Activated CD8-positive, alpha-beta memory T cell treated with anti-CD3 and anti-CD28 coated beads, Interleukin-2, amount 10 ng/mL, durations not matched to agents 7 days and 5 days (primary cell): Measurements from ENCODE around the gene EVX2. TPM values are rescaled to one million over a fixed set of nuclear protein-coding genes. Genes with fewer than 3 reads are reported as not detected.
A peak's percentile ranks its signal among the peaks of the same experiment; 100 is the strongest.

Experiments
- ATAC-seq: fragments of 150-1000 bp; cut with Tn5 transposase; one replicate; pipeline ENCODE4 v1.10.0; 2021; ENCODE audit warnings: moderate library complexity
- CTCF ChIA-PET: fragments of 350-600 bp; sonication (Branson Sonifier 250); formaldehyde crosslinking; loops from one replicate; lab custom pipeline; 2021; ENCODE audit warnings: antibody characterized with exemption; lab: Charles Lee
- DNase-seq: peaks from one replicate; pipeline ENCODE4 v3.0.0-alpha.2; 2020
- H3K27ac Mint-ChIP-seq: one replicate; pipeline ENCODE4 v1.8.0; 2021; ENCODE audit warnings: mild to moderate bottlenecking, mixed read lengths
- H3K27me3 Mint-ChIP-seq: one replicate; pipeline ENCODE4 v1.8.0; 2021; ENCODE audit warnings: mixed read lengths
- H3K36me3 Mint-ChIP-seq: one replicate; pipeline ENCODE4 v1.8.0; 2021; ENCODE audit warnings: mild to moderate bottlenecking, mixed read lengths
- H3K4me1 Mint-ChIP-seq: one replicate; pipeline ENCODE4 v1.8.0; 2021; ENCODE audit warnings: mixed read lengths
- H3K4me3 Mint-ChIP-seq: one replicate; pipeline ENCODE4 v1.8.0; 2021; ENCODE audit warnings: mild to moderate bottlenecking, moderate library complexity, mixed read lengths
- H3K9me3 Mint-ChIP-seq: one replicate; pipeline ENCODE4 v1.8.0; 2022; ENCODE audit warnings: low read depth, mixed read lengths
- total RNA-seq, 2 experiments: library from RNA; stranded (reverse); gene quantifications; one replicate each; pipeline ENCODE4 v1.2.3, GENCODE V29; 2021

EVX2 gene
- total RNA-seq, 2 experiments from 2014 or later, result not detected

DNA sequence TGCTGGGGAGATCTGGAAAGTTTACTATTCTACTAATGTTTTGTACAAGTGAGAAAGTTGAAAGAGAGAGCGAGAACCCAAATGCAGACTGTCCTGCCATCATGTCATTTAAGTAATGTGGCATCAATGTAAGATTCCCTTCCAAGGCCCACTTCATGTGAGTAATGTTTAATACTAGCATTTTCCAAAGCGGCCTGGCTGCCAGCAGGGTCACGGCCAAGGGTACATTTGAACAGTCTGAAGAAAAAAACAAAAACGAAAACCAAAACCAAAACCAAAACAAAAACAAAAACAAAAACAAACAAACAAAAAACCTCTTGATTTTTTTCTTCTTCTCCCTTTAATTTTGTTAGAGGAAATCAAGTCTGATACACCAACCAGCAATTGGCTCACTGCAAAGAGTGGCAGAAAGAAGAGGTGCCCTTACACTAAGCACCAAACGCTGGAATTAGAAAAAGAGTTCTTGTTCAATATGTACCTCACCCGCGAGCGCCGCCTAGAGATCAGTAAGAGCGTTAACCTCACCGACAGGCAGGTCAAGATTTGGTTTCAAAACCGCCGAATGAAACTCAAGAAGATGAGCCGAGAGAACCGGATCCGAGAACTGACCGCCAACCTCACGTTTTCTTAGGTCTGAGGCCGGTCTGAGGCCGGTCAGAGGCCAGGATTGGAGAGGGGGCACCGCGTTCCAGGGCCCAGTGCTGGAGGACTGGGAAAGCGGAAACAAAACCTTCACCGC, 35.0 kb upstream of the EVX2 start:
- ATAC-seq (no peak), DNase-seq (no peak)
- H3K36me3 Mint-ChIP-seq, result no peaks in the 10 kb centered on the region
- no peak overlapping the region for H3K4me3 Mint-ChIP-seq
- H3K4me1 Mint-ChIP-seq, result peaks cover 4% of the 10 kb centered on the region
- H3K9me3 Mint-ChIP-seq, result peaks cover 1% of the 10 kb centered on the region
- no peak overlapping the region for H3K27ac Mint-ChIP-seq
- CTCF ChIA-PET, result no interaction called here
- H3K27me3 Mint-ChIP-seq, result peaks cover 91% of the 10 kb centered on the region

GRCh38 chr2:176117823-176118371, 34.1 kb upstream of the EVX2 start:
- Mint-ChIP-seq H3K36me3 (no peaks in the 10 kb centered on the region), H3K4me1 (peaks cover 4% of the 10 kb centered on the region), H3K27me3 (peaks cover 93% of the 10 kb centered on the region), H3K27ac (no peak overlapping the region), H3K9me3 (peaks cover 1% of the 10 kb centered on the region), H3K4me3 (no peak overlapping the region)
- DNase-seq (no peak), ATAC-seq (no peak)
- CTCF ChIA-PET, result no interaction called here

DNA sequence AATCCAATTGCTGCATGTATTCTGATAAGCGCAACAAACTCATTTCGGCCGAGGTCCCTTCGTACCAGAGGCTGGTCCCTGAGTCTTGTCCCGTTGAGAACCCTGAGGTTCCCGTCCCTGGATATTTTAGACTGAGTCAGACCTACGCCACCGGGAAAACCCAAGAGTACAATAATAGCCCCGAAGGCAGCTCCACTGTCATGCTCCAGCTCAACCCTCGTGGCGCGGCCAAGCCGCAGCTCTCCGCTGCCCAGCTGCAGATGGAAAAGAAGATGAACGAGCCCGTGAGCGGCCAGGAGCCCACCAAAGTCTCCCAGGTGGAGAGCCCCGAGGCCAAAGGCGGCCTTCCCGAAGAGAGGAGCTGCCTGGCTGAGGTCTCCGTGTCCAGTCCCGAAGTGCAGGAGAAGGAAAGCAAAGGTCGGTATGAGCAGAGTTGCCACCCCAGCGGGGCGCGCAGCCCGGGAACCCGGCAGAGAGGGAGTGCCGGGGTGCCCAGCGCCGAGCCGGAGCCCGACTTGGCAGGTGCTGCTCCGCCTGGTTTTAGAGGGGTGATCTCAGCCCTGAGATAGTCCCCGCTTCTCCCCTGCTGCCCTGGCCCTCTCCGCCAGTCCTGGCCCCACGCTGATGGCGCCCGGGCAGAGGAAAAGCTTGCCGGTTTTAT, 33.5 kb upstream of the EVX2 start:
- Mint-ChIP-seq H3K36me3 (no peaks in the 10 kb centered on the region), H3K4me1 (peaks cover 4% of the 10 kb centered on the region), H3K9me3 (peaks cover 1% of the 10 kb centered on the region), H3K27me3 (peaks cover 96% of the 10 kb centered on the region), H3K27ac (no peak overlapping the region), H3K4me3 (no peak overlapping the region)
- CTCF ChIA-PET, result interaction anchor here (0.7 kb wide), 1 partner anchor 13 kb away, joined by 3 read pairs; no protein-coding TSS in a partner anchor
- ATAC-seq (no peak), DNase-seq (no peak)

DNA sequence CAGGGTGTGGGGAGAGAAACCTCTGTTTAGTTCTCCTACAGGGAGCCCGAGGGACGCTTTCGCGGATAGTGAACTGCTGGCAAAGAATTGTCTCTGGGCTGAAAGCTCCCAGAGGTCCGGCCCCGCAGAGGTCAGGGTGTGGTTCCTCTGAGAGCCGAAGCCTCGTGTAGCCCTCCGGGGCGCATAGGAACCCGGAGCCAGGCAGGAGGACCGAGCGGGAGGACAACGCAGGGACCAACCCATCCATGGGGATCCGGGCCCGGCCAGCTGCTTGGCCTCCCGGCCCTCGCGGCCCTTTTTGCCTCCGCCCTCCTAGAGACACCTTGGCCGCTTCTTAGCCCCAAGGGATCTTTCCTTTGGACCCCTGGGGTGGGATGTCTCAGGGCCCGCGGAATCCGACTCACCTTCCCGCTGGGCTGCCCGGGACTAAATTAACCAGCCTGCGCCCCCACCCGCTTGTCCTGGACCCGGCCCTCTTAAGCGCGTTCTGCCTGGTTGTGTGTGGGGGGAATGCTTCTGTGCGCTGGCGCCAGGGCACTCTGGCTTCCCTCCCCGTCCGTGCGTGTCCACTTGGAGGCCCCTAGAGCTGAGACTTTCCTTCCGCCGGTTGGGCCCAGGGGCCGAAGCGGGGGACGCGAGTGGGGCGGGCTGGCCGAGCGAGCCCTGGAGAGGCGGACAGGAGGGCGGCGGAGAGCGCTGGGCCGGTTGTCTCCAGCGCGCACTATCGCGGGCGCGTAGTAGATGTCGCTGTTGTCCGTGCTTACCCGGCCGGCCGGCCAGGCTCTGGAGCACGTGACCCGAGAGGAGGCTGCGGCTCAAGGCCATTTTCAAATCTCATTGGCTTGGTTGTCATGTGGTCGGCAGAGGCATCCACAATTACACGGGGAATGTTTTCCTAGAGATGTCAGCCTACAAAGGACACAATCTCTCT, 32.4 kb upstream of the EVX2 start, which contains the start of gene HOXD10:
TSS of gene HOXD10 (plus strand) at position 896 of the 931 bp plus-strand sequence. CDS start 56 bp downstream, outside the sequence.
- H3K27me3 Mint-ChIP-seq, result peaks cover 99% of the 10 kb centered on the region
- DNase-seq (no peak), ATAC-seq (no peak)
- H3K4me3 Mint-ChIP-seq, result no peak within 1 kb of the TSS
- no peak within 1 kb of the TSS for H3K27ac Mint-ChIP-seq
- peaks cover 6% of the 10 kb centered on the region for H3K4me1 Mint-ChIP-seq
- H3K36me3 Mint-ChIP-seq, result no peaks in the 10 kb centered on the region
- H3K9me3 Mint-ChIP-seq, result peaks cover 1% of the 10 kb centered on the region
- CTCF ChIA-PET, result no interaction called here

DNA sequence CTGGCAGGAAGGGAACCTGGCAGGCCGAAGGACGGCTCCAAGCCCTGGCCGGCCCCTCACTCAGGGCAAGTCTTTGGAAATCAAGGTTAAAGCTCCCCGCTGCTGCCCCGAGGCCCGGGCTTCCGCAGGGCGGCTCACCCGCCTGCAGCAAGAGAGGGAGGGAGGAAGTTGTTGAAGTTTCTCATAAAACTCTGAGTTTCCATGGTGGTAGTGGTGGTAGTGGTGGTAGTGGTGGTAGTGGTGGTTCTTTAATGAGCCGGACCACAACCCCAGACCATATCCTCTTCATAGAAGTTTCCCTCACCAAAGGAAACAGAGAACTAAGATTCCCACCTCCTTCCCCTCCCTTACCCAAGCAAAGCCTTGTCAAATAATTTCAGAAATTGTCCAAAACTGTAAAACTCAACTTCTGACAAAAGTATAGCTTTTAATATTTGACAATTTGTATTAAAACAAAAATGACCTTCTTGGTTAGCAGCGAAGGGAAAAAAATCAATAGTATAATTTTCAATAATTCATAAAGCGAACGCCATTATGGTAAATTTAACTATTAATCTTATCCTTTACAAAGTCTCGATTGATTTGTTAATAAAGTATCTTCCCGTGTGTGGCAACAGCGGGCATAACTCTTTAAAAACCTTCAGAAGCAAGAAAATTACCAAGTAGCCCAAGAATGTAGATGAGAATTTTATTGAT, 31.3 kb upstream of the EVX2 start:
- no peak for DNase-seq
- Mint-ChIP-seq H3K27ac (no peak overlapping the region), H3K27me3 (peaks cover 99% of the 10 kb centered on the region), H3K9me3 (peaks cover 1% of the 10 kb centered on the region), H3K4me1 (peaks cover 6% of the 10 kb centered on the region), H3K36me3 (no peaks in the 10 kb centered on the region), H3K4me3 (no peak overlapping the region)
- ATAC-seq, result no peak
- CTCF ChIA-PET, result interaction anchor here (1.1 kb wide), 1 partner anchor 17 kb away, joined by 3 read pairs; no protein-coding TSS in a partner anchor

- Mint-ChIP-seq H3K4me1 (peaks cover 7% of the 10 kb centered on the region), H3K27me3 (peaks cover 99% of the 10 kb centered on the region), H3K27ac (no peak overlapping the region), H3K4me3 (no peak overlapping the region), H3K9me3 (peaks cover 1% of the 10 kb centered on the region), H3K36me3 (peaks cover 1% of the 10 kb centered on the region)
- DNase-seq (no peak), ATAC-seq (no peak)
- CTCF ChIA-PET, result interaction anchor here (0.9 to 1.8 kb wide), 4 partner anchors 13 to 440 kb away, joined by 3 to 5 read pairs (median 4); no protein-coding TSS in a partner anchor
These were observed 30.6 kb upstream of the EVX2 start for GRCh38 chr2:176114120-176114929.

DNA sequence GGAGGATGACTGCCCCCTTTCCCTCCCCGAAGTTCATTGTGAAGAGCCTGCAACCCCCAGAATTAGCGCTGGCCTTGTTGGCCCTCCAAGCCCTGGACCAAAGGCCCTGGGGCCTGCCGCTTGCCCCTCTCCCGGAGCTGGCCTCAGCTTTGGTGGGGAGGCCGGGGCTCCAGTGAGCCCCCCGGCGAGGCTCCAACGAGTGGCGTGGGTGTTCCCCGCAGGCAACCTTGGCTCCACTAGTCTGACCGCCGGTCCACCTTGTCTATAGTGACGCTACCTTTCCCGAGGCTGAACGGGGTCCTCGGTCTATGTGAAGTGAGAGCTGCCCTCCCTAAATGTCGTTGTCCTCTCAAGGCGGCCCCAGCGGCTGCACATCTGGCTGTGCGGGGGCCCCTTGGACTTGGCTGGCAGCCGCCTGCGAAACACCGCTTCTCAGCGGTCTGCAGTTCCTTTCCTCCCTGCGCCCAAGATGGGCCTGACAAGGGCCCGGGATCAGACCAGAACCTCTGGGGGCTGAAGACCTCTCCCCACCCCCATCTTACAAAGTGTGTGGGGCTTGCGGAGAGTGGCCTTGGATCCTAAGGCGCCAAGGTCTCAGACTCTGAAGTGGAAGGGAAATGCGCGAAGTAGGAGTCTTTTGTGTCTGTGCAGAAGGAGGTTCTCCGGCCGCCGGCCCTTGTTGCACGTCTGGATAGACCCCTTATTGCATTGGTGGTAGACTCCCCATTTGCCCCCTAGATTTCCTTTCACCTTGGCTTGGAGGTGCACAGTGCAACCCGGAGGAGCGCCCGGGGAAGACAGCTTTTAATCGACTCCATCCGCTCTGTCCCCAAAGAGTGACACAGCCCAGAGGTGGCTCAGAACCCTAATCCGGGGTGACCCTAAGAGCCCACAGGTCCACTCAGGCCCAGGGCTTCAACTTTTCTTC, 28.9 kb upstream of the EVX2 start:
- peaks cover 4% of the 10 kb centered on the region for H3K4me1 Mint-ChIP-seq
- no peaks in the 10 kb centered on the region for H3K9me3 Mint-ChIP-seq
- DNase-seq (no peak), ATAC-seq (no peak)
- peaks cover 91% of the 10 kb centered on the region for H3K27me3 Mint-ChIP-seq
- no peak overlapping the region for H3K4me3 Mint-ChIP-seq
- CTCF ChIA-PET, result interaction anchor here (1.2 to 1.8 kb wide), 2 partner anchors 14 to 28 kb away, joined by 4 to 5 read pairs; no protein-coding TSS in a partner anchor
- peaks cover 2% of the 10 kb centered on the region for H3K36me3 Mint-ChIP-seq
- no peak overlapping the region for H3K27ac Mint-ChIP-seq

DNA sequence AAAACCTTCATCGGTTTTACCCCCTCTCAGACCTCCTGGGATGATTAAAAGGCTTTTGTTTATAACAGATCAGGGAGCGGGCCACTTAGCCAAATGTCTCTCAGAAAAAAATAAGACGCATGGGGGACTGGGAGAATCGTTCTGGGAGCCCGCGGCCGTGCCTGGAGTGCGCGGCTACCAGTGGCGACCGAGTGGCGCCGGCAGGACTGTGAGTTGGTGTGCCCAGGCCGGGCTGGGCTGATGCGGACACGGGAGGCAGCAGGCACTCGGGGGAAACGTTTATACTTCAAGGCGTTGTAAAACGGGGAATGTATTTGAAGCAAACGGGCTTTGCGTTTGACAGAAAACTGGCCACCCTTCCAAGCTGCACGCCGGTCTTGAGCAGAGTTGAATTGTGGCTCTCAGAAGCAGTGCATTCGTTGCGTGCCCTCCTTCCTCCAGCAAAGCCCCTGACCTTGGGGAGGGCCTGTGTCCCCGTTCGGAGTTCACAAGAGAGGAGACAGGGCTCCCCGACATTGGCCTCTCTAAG, 28.1 kb upstream of the EVX2 start:
- ATAC-seq, result no peak
- CTCF ChIA-PET, result interaction anchor here (1.2 to 2.2 kb wide), 5 partner anchors 14 to 803 kb away, joined by 3 to 8 read pairs (median 4); no protein-coding TSS in a partner anchor

DNA sequence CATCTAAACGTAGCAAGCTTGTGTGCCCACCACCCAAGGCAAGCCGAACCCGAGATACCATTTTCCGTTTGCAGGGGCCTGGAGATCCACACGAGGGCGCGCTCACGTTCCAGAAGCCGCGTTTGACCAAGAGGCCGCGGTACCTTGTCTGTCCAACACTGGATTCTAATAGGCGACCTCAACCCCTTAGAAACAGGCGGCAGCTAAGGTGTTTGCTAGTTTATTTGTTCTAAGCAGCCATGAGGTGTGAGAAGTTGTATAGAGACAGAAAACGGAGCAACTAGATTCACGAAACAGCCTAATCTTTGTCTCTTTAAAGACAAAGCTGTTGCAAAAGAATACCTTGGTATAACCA, 27.5 kb upstream of the EVX2 start:
- H3K36me3 Mint-ChIP-seq, result peaks cover 4% of the 10 kb centered on the region
- CTCF ChIA-PET, result interaction anchor here (1.0 to 2.2 kb wide), 10 partner anchors 14 to 1038 kb away, joined by 3 to 8 read pairs (median 4); no protein-coding TSS in a partner anchor
- no peak overlapping the region for H3K4me3 Mint-ChIP-seq
- H3K27ac Mint-ChIP-seq, result peak overlapping the region; percentile 40
- DNase-seq (no peak), ATAC-seq (no peak)
- no peaks in the 10 kb centered on the region for H3K9me3 Mint-ChIP-seq
- peaks cover 85% of the 10 kb centered on the region for H3K27me3 Mint-ChIP-seq
- H3K4me1 Mint-ChIP-seq, result peaks cover 8% of the 10 kb centered on the region

More for the DNA sequence above, 28.1 kb upstream of the EVX2 start:
- DNase-seq, result no peak
- H3K27me3 Mint-ChIP-seq, result peaks cover 89% of the 10 kb centered on the region
- H3K4me1 Mint-ChIP-seq, result peaks cover 6% of the 10 kb centered on the region
- H3K4me3 Mint-ChIP-seq, result no peak overlapping the region
- peak overlapping the region; percentile 11 for H3K27ac Mint-ChIP-seq
- H3K9me3 Mint-ChIP-seq, result no peaks in the 10 kb centered on the region
- peaks cover 2% of the 10 kb centered on the region for H3K36me3 Mint-ChIP-seq

DNA sequence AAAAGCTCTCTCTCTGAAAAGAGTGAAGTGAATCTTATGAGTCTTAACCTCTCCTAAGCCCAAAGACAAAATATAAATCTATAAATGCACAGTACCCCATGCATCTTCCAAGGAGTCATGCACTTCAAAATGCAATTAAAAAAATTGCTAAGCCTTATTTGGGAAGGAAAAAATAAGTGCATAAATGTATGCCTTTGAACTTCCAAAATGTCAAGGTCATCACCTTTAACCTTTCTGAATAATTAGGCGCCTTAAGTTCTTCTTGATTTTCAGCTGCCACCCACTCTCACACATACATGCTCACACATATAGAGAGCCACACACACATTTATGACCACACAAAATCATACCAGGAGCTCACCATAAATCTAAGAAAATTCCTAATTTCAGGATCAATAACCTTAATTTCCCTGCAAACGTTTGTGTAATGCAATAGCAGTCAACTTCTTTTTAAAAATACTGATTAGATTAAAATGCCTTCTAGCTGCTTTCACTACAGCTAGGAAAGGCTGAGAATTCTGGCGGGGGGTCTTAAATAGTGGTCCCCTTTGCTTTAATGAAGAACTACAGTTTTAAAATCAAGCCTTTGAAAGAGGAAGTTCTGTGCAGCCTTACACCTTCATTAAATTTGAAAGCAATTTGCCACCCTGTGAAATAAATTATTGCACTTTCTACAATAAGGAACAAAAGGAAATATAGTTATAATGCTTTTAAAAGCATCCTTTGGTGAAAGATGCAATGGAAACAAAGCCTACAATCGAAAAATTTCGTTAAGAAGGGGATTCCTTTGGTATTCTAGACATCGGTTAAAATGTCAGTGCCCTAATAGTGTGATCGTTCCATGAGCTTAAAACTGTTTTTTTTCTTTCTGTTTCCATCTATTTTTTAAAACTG, 26.9 kb upstream of the EVX2 start:
- CTCF ChIA-PET, result interaction anchor here (0.8 to 2.2 kb wide), 14 partner anchors 13 to 1038 kb away, joined by 3 to 8 read pairs (median 3); no protein-coding TSS in a partner anchor
- Mint-ChIP-seq H3K27me3 (peaks cover 85% of the 10 kb centered on the region), H3K4me1 (peaks cover 10% of the 10 kb centered on the region), H3K36me3 (peaks cover 5% of the 10 kb centered on the region), H3K9me3 (no peaks in the 10 kb centered on the region), H3K4me3 (no peak overlapping the region), H3K27ac (peak overlapping the region; percentile 40)
- ATAC-seq (no peak), DNase-seq (no peak)
